AG09309 (cell line): ENCODE measurements around the gene ENDOU.

Experiments used
- DNase-seq: peaks from one replicate; pipeline ENCODE4 v3.0.0-alpha.2; 2010; ENCODE audit warnings: low read depth
- H3K4me3 ChIP-seq: 2 replicates; pipeline ENCODE4 v1.5.1; 2011; ENCODE audit warnings: mild to moderate bottlenecking, low read depth, low read length, moderate library complexity; ENCODE audit not compliant: control insufficient read depth
- CTCF ChIP-seq: IDR thresholded peaks from 2 replicates; pipeline ENCODE4 v1.5.1; 2011; ENCODE audit warnings: mild to moderate bottlenecking, low read depth, low read length, inconsistent platforms; ENCODE audit not compliant: insufficient read depth, control insufficient read depth; ENCODE audit errors: missing control alignments

ENDOU gene

GRCh38 chr12:47704719-47705118, 20.6 kb downstream of the ENDOU start:
- H3K4me3 ChIP-seq = peak overlapping the region; percentile 83
- DNase-seq = no peak
- no peak for TF ChIP-seq CTCF

- H3K4me3 ChIP-seq = no peak overlapping the region
- TF ChIP-seq CTCF = no peak
- DNase-seq = no peak
Measured at GRCh38 chr12:47700263-47700662, 25.0 kb downstream of the ENDOU start.

DNA sequence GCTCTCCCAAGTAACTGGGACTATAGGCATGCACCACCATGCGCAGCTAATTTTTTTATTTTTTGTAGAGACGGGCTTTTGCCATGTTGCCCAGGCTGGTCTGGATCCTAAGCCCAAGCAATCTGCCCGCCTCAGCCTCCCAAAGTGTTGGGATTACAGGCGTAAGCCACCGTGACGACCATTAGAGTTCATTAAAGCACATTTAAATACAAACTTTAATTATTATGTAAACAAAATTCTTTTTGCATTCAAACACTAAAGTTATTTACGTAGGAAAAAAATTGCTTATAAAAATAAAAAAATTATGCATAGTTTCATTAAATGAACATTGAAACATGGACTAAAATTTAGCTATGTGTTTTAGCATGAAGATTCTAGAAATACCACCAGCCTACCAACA, 26.7 kb downstream of the ENDOU start:
- no peak for DNase-seq
- H3K4me3 ChIP-seq = no peak overlapping the region
- TF ChIP-seq CTCF = no peak

DNA sequence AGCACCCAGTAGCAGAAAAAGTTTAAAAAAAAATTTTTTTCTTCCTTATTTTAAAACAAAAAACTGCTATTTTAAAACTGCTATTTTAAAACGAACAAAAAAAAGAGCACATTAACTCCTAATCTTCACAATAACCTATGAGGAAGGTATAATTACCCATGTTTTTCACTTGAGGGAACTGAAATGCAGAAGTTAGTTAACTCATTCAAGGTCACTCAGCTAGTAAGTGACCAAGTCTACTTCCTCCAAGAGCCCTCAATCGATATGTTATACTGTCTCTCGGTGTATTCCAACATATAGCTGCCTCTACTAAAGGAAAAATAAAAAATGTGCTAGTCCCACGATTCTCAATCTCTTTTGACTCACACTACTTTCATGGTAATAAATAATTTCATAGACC, 27.2 kb downstream of the ENDOU start:
- DNase-seq = no peak
- no peak for TF ChIP-seq CTCF
- H3K4me3 ChIP-seq = no peak overlapping the region

- H3K4me3 ChIP-seq = no peak overlapping the region
- DNase-seq = no peak
- TF ChIP-seq CTCF = no peak
Measured at GRCh38 chr12:47689215-47689614, 36.1 kb downstream of the ENDOU start.

GRCh38 chr12:47687636-47688035, 37.7 kb downstream of the ENDOU start:
- no peak for TF ChIP-seq CTCF
- no peak for DNase-seq
- H3K4me3 ChIP-seq = no peak overlapping the region

DNA sequence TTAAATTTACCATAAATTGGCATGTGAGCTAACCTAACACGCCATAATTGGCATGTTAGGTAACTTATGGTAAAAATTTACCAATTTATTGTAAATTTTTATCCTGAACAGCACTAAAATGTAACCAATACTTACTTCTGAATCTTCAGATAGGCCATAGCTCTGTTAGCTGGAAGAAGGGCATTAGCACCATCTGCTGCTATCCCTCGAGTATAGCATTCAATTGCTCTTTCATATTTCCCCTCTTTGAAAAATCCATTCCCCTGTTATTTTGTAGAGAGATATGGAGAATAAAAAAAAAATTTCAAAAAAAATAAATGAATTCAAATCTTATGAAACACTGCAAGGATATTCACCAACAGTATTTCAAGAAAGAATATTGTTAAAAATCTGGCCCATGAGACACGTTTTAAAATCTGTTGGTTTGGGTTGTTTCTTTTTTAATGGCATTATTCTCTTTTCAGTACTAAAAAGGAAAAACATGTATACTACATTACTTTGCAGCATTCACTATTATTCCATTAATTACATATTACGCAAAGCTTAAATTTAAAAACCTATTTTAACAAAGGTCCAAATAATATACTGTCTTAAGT, 38.5 kb downstream of the ENDOU start:
- peak; percentile 27 for DNase-seq
- TF ChIP-seq CTCF = peak; percentile 74
- H3K4me3 ChIP-seq = no peak overlapping the region
